HepG2 (cell line): Measurements from ENCODE around the gene PRADC1. TPM values are rescaled to one million over a fixed set of nuclear protein-coding genes. Genes with fewer than 3 reads are reported as not detected.

Experiments
- ATAC-seq: fragments of 200-7000 bp; cut with Tn5 transposase; 3 replicates; pipeline ENCODE4 v1.9.1; 2020; ENCODE audit warnings: mild to moderate bottlenecking, moderate library complexity
- BruUV-seq: library from RNA; stranded (reverse); fragments of 400-500 nt; replicated peaks from 2 replicates; lab custom pipeline; 2021; lab: Mats Ljungman, UMichigan
- CTCF ChIA-PET: fragments of 300-600 bp; formaldehyde crosslinking; extraction: SDS; loops from one replicate; lab custom pipeline; 2021; ENCODE audit warnings: low total read pairs, inconsistent platforms, low intra/inter-chr PET ratio; lab: Yijun Ruan, JAX
- POLR2A ChIA-PET: fragments of 350-600 bp; sonication (Branson Sonifier 250); formaldehyde crosslinking; loops from one replicate; lab custom pipeline; 2020; ENCODE audit warnings: antibody characterized with exemption, inconsistent platforms; lab: Yijun Ruan, JAX
- DNase-seq: peaks from one replicate; pipeline ENCODE4 v3.0.0-alpha.2; 2015; ENCODE audit warnings: low spot score
- FAIRE-seq: peaks from 3 replicates; lab custom pipeline; 2011; peaks lifted over from hg19 to GRCh38; lab: Jason Lieb, UNC
- H2AFZ ChIP-seq: one replicate; pipeline ENCODE4 v1.6.1; 2011; ENCODE audit warnings: low read length, inconsistent platforms
- H3K27ac ChIP-seq: fragments of 300-600 bp; 3 replicates; pipeline ENCODE4 v1.8.0; 2011; ENCODE audit warnings: mixed run types, mild to moderate bottlenecking, mixed read lengths, low read length, inconsistent platforms; ENCODE audit not compliant: insufficient read depth; ENCODE audit errors: extremely low read length
- H3K27me3 ChIP-seq, 2 experiments: fragments of 200-600 bp in 1 of 2; 2 replicates in 1 of 2; 3 replicates in 1 of 2; pipeline versions ENCODE4 v1.6.0 to v1.8.0; 2011; ENCODE audit warnings: low read length in 2 of 2, mild to moderate bottlenecking in 2 of 2, moderate library complexity in 2 of 2, inconsistent platforms in 1 of 2; ENCODE audit not compliant: insufficient read depth in 2 of 2, control insufficient read depth in 1 of 2
- H3K36me3 ChIP-seq, 2 experiments: fragments of 200-600 bp in 1 of 2; replicated peaks in 1 of 2; 2 replicates in 1 of 2; 3 replicates in 1 of 2; pipeline versions ENCODE4 v1.5.1 to v1.8.0; 2011; ENCODE audit warnings: low read length in 2 of 2, inconsistent platforms in 1 of 2; ENCODE audit not compliant: insufficient read depth in 2 of 2, control insufficient read depth in 1 of 2
- H3K4me1 ChIP-seq: 2 replicates; pipeline ENCODE4 v1.5.1; 2012; ENCODE audit warnings: low read length, inconsistent platforms; ENCODE audit not compliant: insufficient read depth
- H3K4me2 ChIP-seq: 2 replicates; pipeline ENCODE4 v1.6.0; 2011; ENCODE audit warnings: low read depth, low read length, inconsistent platforms
- H3K4me3 ChIP-seq, 3 experiments: fragments of 200-600 bp in 1 of 3; sonication (generic), shearing (Covaris generic) in 1 of 3; replicated peaks in 1 of 3; 2 replicates each; pipeline ENCODE4 v1.5.1; 2011 to 2016; ENCODE audit warnings: low read length in 3 of 3, inconsistent platforms in 2 of 3, low read depth in 2 of 3, mild to moderate bottlenecking in 2 of 3, control low read depth in 1 of 3, mixed read lengths in 1 of 3; ENCODE audit not compliant: insufficient read depth in 1 of 3
- H3K79me2 ChIP-seq: one replicate; pipeline ENCODE4 v1.6.1; 2011; ENCODE audit warnings: low read length, inconsistent platforms; ENCODE audit not compliant: insufficient read depth
- H3K9ac ChIP-seq: 2 replicates; pipeline ENCODE4 v1.6.0; 2011; ENCODE audit warnings: mild to moderate bottlenecking, low read depth, low read length, inconsistent platforms; ENCODE audit not compliant: insufficient read depth
- H3K9me3 ChIP-seq: 2 replicates; pipeline ENCODE4 v1.5.1; 2012; ENCODE audit warnings: mild to moderate bottlenecking, low read length
- H4K20me1 ChIP-seq: 2 replicates; pipeline ENCODE4 v1.6.0; 2011; ENCODE audit warnings: inconsistent platforms, mild to moderate bottlenecking, low read length, moderate library complexity; ENCODE audit not compliant: insufficient read depth
- ARID4A ChIP-seq: sonication (generic); formaldehyde crosslinking; IDR thresholded peaks from 2 replicates; pipeline ENCODE4 v1.5.0; 2020; ENCODE audit warnings: mild to moderate bottlenecking, missing genetic modification reagents, borderline replicate concordance
- HNF4A ChIP-seq: sonication (generic); formaldehyde crosslinking; IDR thresholded peaks from 2 replicates; pipeline ENCODE4 v1.4.0; 2020; ENCODE audit warnings: missing genetic modification reagents
- MTF2 ChIP-seq: sonication (generic); formaldehyde crosslinking; IDR thresholded peaks from 2 replicates; pipeline ENCODE4 v1.5.0; 2020; ENCODE audit warnings: missing genetic modification reagents, borderline replicate concordance
- MYPOP ChIP-seq: sonication (generic); formaldehyde crosslinking; IDR thresholded peaks from 2 replicates; pipeline ENCODE4 v1.8.1; 2023; ENCODE audit warnings: mild to moderate bottlenecking, moderate library complexity, missing genetic modification reagents
- POGZ ChIP-seq: sonication (generic); formaldehyde crosslinking; IDR thresholded peaks from 2 replicates; pipeline ENCODE4 v1.4.0; 2020; ENCODE audit warnings: mild to moderate bottlenecking, missing genetic modification reagents
- RAD51 ChIP-seq: fragments of 450-650 bp; IDR thresholded peaks from 2 replicates; pipeline ENCODE4 v1.6.1; 2016; ENCODE audit warnings: borderline replicate concordance
- RXRA ChIP-seq: sonication (generic); formaldehyde crosslinking; IDR thresholded peaks from 2 replicates; pipeline ENCODE4 v1.5.1; 2020; ENCODE audit warnings: missing genetic modification reagents
- SKIL ChIP-seq: sonication (generic); formaldehyde crosslinking; IDR thresholded peaks from 2 replicates; pipeline ENCODE4 v1.8.0; 2022; ENCODE audit warnings: missing genetic modification reagents, mild to moderate bottlenecking, moderate library complexity, borderline replicate concordance
- TOPORS ChIP-seq: sonication (generic); formaldehyde crosslinking; IDR thresholded peaks from 2 replicates; pipeline ENCODE4 v1.8.0; 2023; ENCODE audit warnings: mild to moderate bottlenecking, missing genetic modification reagents
- ZBTB7B ChIP-seq: sonication (generic); formaldehyde crosslinking; IDR thresholded peaks from 2 replicates; pipeline ENCODE4 v1.4.0; 2020; ENCODE audit warnings: missing genetic modification reagents
- ZFP41 ChIP-seq: sonication (generic); formaldehyde crosslinking; IDR thresholded peaks from 2 replicates; pipeline ENCODE4 v1.4.0; 2020; ENCODE audit warnings: mild to moderate bottlenecking, missing genetic modification reagents, borderline replicate concordance
- ZNF343 ChIP-seq: sonication (generic); formaldehyde crosslinking; IDR thresholded peaks from 2 replicates; pipeline ENCODE4 v1.4.0; 2020; ENCODE audit warnings: mild to moderate bottlenecking, missing genetic modification reagents
- ZNF570 ChIP-seq: sonication (generic); formaldehyde crosslinking; IDR thresholded peaks from 2 replicates; pipeline ENCODE4 v1.4.0; 2020; ENCODE audit warnings: mild to moderate bottlenecking, missing genetic modification reagents, borderline replicate concordance
- WGBS: methylation state at CpG from one replicate; pipeline ENCODE4 v1.1.6; 2017; ENCODE audit warnings: low lambda C conversion rate; 5-methylcytosine and 5-hydroxymethylcytosine counted together
- in situ Hi-C: cut with HindIII; loops from 2 replicates; pipeline ENCODE4 v1.10.0; 2017; ENCODE audit warnings: low pct_unique_long_range_greater_than_20kb; ENCODE audit not compliant: extremely low pct_ligation_motif_present
- intact Hi-C: fragments of 100-400 bp; cut with micrococcal nuclease; formaldehyde crosslinking; loops from one replicate; pipeline ENCODE4 v1.10.0; 2022; ENCODE audit not compliant: unreplicated experiment
- polyA plus RNA-seq, 8 experiments: library from polyadenylated mRNA; depleted of rRNA in 3 of 8; stranded (reverse) in 7 of 8; unstranded in 1 of 8; fragments of >200 nt; fragmentation: Illumina TruSeq in 4 of 8; extraction: Trizol in 4 of 8; gene quantifications; 2 replicates each; pipeline versions ENCODE4 v1.2.1 to v1.2.3, GENCODE V29; 2011 to 2016; ENCODE audit warnings: low read depth in 4 of 8, missing spikeins in 1 of 8, mixed read lengths in 1 of 8; ENCODE audit not compliant: insufficient read depth in 1 of 8
- total RNA-seq, 5 experiments: library from RNA; depleted of rRNA; stranded (reverse); fragments of >200 nt; fragmentation: Illumina TruSeq; extraction: Trizol; gene quantifications; 2 replicates each; pipeline ENCODE4 v1.2.3, GENCODE V29; 2016; ENCODE audit warnings: low read depth in 1 of 5

Gene PRADC1
- total and polyA plus RNA-seq, 2 of the 13 experiments (the other 11 are each of a cell fraction or from before 2014, with no cell fraction given): 12.1 to 37.2 TPM

GRCh38 chr2:73262691-73263429 is 29.8 kb upstream of the PRADC1 start (continued):
- TF ChIP-seq ZBTB7B (CRISPR knock-in tag) (0 out of 2 replicates have a peak, but pooled peaks have one; percentile 38), RXRA (CRISPR knock-in tag) (peak; percentile 37; the same call in 1 of the 2 replicates), HNF4A (CRISPR knock-in tag) (peak; percentile 30; the same call in 1 of the 2 replicates)
- TF ChIP-seq, all 625 proteins: peak for 27; not testable (repeated sequence) for 598

- Histone ChIP-seq H3K9me3 (no peaks in the 10 kb centered on the region), H3K4me3 (no peak overlapping the region), H3K27ac (peak overlapping the region; percentile 70), H3K79me2 (no peaks in the 10 kb centered on the region), H4K20me1 (no peaks in the 10 kb centered on the region), H3K36me3 (peaks cover 2 to 10% of the 10 kb centered on the region in 2 experiments; a peak in 4 of 5 replicates), H2AFZ (no peak overlapping the region), H3K4me2 (peak overlapping the region; percentile 29; the same call in 1 of the 2 replicates), H3K9ac (no peak overlapping the region), H3K27me3 (no peaks in the 10 kb centered on the region), H3K4me1 (peaks cover 51% of the 10 kb centered on the region)
- BruUV-seq: no TSS peak
- WGBS: 16% methylated on average over 4 of the region's 4 CpGs
- CTCF ChIA-PET: no interaction called here
- POLR2A ChIA-PET: interaction anchor here (0.8 to 1.8 kb wide), 9 partner anchors 8 to 123 kb away, joined by 3 to 15 read pairs (median 4); partner anchors contain the start of genes ALMS1, CCT7, FBXO41 and PRADC1
- in situ Hi-C loops: no loop called here
- FAIRE-seq: peak; percentile 100
- intact Hi-C loops: loop anchor here (1.0 to 5.0 kb wide), 4 partner anchors 28 to 100 kb away; partner anchors contain the start of gene CCT7
- ATAC-seq: peak; percentile 81
- peak; percentile 97 for DNase-seq
- TF ChIP-seq ZNF570 (CRISPR knock-in tag): no peak
- TF ChIP-seq ZNF343 (CRISPR knock-in tag): no peak
- no peak for TF ChIP-seq RAD51
- peak; percentile 77; the same call in 1 of the 2 replicates for TF ChIP-seq ARID4A
- peak; percentile 63; the same call in 1 of the 2 replicates for TF ChIP-seq MYPOP (CRISPR knock-in tag)
- TF ChIP-seq MTF2 (CRISPR knock-in tag): no peak
- TF ChIP-seq ZFP41 (CRISPR knock-in tag): 0 out of 2 replicates have a peak, but pooled peaks have one; percentile 6
- no peak for TF ChIP-seq TOPORS (CRISPR knock-in tag)
- TF ChIP-seq SKIL (CRISPR knock-in tag): 0 out of 2 replicates have a peak, but pooled peaks have one; percentile 13
- TF ChIP-seq POGZ: no peak; the same call in 1 of the 2 replicates
Observed at GRCh38 chr2:73262108-73262651, 29.1 kb upstream of the PRADC1 start.
